ENCODE results near the gene GALT. TPM values are rescaled to one million over a fixed set of nuclear protein-coding genes. Genes with fewer than 3 reads are reported as not detected.

Gene GALT
- total and polyA plus RNA-seq, 4 donors, result 58.6 to 196 (median 115) TPM

GRCh38 chr9:34675869-34676268 lies 29.4 kb downstream of the GALT start:
- WGBS, result 99% methylated on average over 2 of the region's 2 CpGs
- Histone ChIP-seq H3K27ac (ENCODE audit: low read depth in 1 of 2, low read length in 2 of 2) (no peak overlapping the region), H3K4me3 (ENCODE audit: low read depth in 1 of 3, low read length in 3 of 3) (no peak overlapping the region), H3K36me3 (ENCODE audit: control insufficient read depth in 4 of 4, insufficient read depth in 3 of 4, low read depth in 1 of 4, low read length in 3 of 4) (no peaks in the 10 kb centered on the region), H3K9me3 (ENCODE audit: control insufficient read depth in 4 of 4, low read length in 3 of 4) (no peaks in the 10 kb centered on the region), H3K4me1 (ENCODE audit: control insufficient read depth in 4 of 4, insufficient read depth in 4 of 4, low read length in 3 of 4) (peaks cover 0 to 14% (median 6%) of the 10 kb centered on the region in 4 donors), H3K9ac (ENCODE audit: low read depth in 1 of 2, low read length in 2 of 2) (no peak overlapping the region), H3K27me3 (ENCODE audit: control insufficient read depth in 4 of 4, insufficient read depth in 4 of 4, low read length in 3 of 4) (no peaks in the 10 kb centered on the region)
- TF ChIP-seq EGR1 (IDR thresholded peaks at IDR 0.05; ENCODE audit: low read depth in 2 of 2) (no peak), SP1 (IDR thresholded peaks at IDR 0.05) (no peak), TAF1 (conservative IDR thresholded peaks at IDR 0.05) (no peak), RXRA (IDR thresholded peaks at IDR 0.05) (no peak), NR2F2 (IDR thresholded peaks at IDR 0.05) (no peak), MAX (IDR thresholded peaks at IDR 0.05) (no peak)
- DNase-seq (ENCODE audit: low spot score), result no peak

GRCh38 chr9:34684145-34684544 lies 37.7 kb downstream of the GALT start:
- no peak overlapping the region for H3K27ac ChIP-seq (ENCODE audit: low read depth in 1 of 2, low read length in 2 of 2)
- no peak for DNase-seq (ENCODE audit: low spot score)
- peaks cover 13 to 39% (median 33%) of the 10 kb centered on the region in 4 donors for H3K4me1 ChIP-seq (ENCODE audit: control insufficient read depth in 4 of 4, insufficient read depth in 4 of 4, low read length in 3 of 4)
- no peaks in the 10 kb centered on the region for H3K9me3 ChIP-seq (ENCODE audit: control insufficient read depth in 4 of 4, low read length in 3 of 4)
- no peaks in the 10 kb centered on the region for H3K36me3 ChIP-seq (ENCODE audit: control insufficient read depth in 4 of 4, insufficient read depth in 3 of 4, low read depth in 1 of 4, low read length in 3 of 4)
- no peak overlapping the region for H3K4me3 ChIP-seq (ENCODE audit: low read depth in 1 of 3, low read length in 3 of 3)
- no peaks in the 10 kb centered on the region for H3K27me3 ChIP-seq (ENCODE audit: control insufficient read depth in 4 of 4, insufficient read depth in 4 of 4, low read length in 3 of 4)
- TF ChIP-seq MAX (IDR thresholded peaks at IDR 0.05) (no peak), YY1 (IDR thresholded peaks at IDR 0.05) (no peak)
- H3K9ac ChIP-seq (ENCODE audit: low read depth in 1 of 2, low read length in 2 of 2), result no peak overlapping the region
- 93% methylated on average over 4 of the region's 4 CpGs for WGBS

GRCh38 chr9:34684816-34685215 lies 38.3 kb downstream of the GALT start:
- no peaks in the 10 kb centered on the region for H3K9me3 ChIP-seq (ENCODE audit: control insufficient read depth in 4 of 4, low read length in 3 of 4)
- H3K9ac ChIP-seq (ENCODE audit: low read depth in 1 of 2, low read length in 2 of 2), result no peak overlapping the region
- H3K27me3 ChIP-seq (ENCODE audit: control insufficient read depth in 4 of 4, insufficient read depth in 4 of 4, low read length in 3 of 4), result no peaks in the 10 kb centered on the region
- H3K4me1 ChIP-seq (ENCODE audit: control insufficient read depth in 4 of 4, insufficient read depth in 4 of 4, low read length in 3 of 4), result peaks cover 17 to 46% (median 40%) of the 10 kb centered on the region in 4 donors
- no peak for TF ChIP-seq NR2F2 (IDR thresholded peaks at IDR 0.05)
- no peak for TF ChIP-seq REST (IDR thresholded peaks at IDR 0.05)
- TF ChIP-seq TAF1 (conservative IDR thresholded peaks at IDR 0.05), result no peak
- TF ChIP-seq ZBTB33 (IDR thresholded peaks at IDR 0.05), result no peak
- TF ChIP-seq RXRA (IDR thresholded peaks at IDR 0.05), result no peak
- TF ChIP-seq CTCF (IDR thresholded peaks at IDR 0.05; ENCODE audit: low read depth, low read length, missing input control), result no peak
- no peak for TF ChIP-seq YY1 (IDR thresholded peaks at IDR 0.05)
- TF ChIP-seq EGR1 (IDR thresholded peaks at IDR 0.05; ENCODE audit: low read depth in 2 of 2), result no peak
- TF ChIP-seq FOXA1 (IDR thresholded peaks at IDR 0.05), result no peak
- TF ChIP-seq JUND (IDR thresholded peaks at IDR 0.05), result no peak
- no peak for TF ChIP-seq HNF4A (conservative IDR thresholded peaks at IDR 0.05)
- TF ChIP-seq HNF4G (IDR thresholded peaks at IDR 0.05), result no peak
- no peak for TF ChIP-seq ATF3 (IDR thresholded peaks at IDR 0.05)
- no peak for TF ChIP-seq SP1 (IDR thresholded peaks at IDR 0.05)
- no peak for TF ChIP-seq FOXA2 (IDR thresholded peaks at IDR 0.05)
- no peak for TF ChIP-seq GABPA (IDR thresholded peaks at IDR 0.05 in 1 of 2, conservative IDR thresholded peaks at IDR 0.05 in 1 of 2)
- no peak for TF ChIP-seq RAD21 (IDR thresholded peaks at IDR 0.05)
- TF ChIP-seq MAX (IDR thresholded peaks at IDR 0.05), result no peak
- no peak for DNase-seq (ENCODE audit: low spot score)
- H3K36me3 ChIP-seq (ENCODE audit: control insufficient read depth in 4 of 4, insufficient read depth in 3 of 4, low read depth in 1 of 4, low read length in 3 of 4), result no peaks in the 10 kb centered on the region
- no peak overlapping the region for H3K27ac ChIP-seq (ENCODE audit: low read depth in 1 of 2, low read length in 2 of 2)
- no peak overlapping the region for H3K4me3 ChIP-seq (ENCODE audit: low read depth in 1 of 3, low read length in 3 of 3)
- 98% methylated on average over 4 of the region's 4 CpGs for WGBS

Measured in liver (tissue), 9 donors.